Measurements from ENCODE around the gene PPIL1.

DNA sequence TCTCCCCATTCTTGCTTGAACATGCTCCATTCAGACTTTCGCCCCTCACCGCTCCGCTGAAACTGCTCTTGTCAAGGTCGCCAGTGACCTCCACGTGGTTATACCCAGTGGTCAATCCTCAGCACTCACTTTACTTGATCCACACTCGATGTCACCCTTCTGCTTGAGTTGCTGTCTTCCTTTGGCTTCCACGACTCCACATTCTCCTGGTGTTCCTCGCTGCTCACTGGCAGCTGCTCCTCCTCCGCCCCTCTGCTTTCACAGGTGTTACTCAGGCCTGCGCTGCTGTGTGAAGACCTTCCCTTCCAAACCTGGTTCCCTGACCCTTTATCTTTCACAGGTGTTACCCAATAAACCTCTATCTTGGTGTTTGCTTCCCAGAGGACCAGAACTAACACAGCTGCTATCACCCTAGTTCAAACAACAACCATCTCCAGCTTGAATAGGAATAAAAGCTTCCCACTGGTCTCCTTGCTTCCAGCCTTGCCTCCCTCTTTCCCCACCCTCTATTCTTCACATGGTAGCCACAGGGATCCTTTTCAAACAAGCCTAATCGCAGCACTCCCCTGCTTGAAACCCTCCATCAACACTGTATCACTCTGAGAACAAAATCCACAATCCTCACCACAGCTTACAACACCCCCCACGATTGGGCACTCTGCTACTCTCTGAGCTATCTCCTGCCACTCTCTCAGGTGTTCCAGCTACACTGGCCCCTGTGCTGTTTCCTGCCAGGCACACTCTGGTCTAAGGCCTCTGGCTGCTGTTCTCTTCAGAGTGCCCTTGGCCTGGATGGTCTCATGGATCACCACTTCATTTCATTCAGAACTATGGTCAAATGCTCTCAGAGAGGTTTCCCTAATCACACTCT is 10.7 kb downstream of the PPIL1 start:
- TF ChIP-seq, protein P1, sequence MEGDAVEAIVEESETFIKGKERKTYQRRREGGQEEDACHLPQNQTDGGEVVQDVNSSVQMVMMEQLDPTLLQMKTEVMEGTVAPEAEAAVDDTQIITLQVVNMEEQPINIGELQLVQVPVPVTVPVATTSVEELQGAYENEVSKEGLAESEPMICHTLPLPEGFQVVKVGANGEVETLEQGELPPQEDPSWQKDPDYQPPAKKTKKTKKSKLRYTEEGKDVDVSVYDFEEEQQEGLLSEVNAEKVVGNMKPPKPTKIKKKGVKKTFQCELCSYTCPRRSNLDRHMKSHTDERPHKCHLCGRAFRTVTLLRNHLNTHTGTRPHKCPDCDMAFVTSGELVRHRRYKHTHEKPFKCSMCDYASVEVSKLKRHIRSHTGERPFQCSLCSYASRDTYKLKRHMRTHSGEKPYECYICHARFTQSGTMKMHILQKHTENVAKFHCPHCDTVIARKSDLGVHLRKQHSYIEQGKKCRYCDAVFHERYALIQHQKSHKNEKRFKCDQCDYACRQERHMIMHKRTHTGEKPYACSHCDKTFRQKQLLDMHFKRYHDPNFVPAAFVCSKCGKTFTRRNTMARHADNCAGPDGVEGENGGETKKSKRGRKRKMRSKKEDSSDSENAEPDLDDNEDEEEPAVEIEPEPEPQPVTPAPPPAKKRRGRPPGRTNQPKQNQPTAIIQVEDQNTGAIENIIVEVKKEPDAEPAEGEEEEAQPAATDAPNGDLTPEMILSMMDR (conservative IDR thresholded peaks at IDR 0.05; ENCODE audit: low read depth, low read length) = no peak
- TF ChIP-seq SMC3 (IDR thresholded peaks at IDR 0.05; ENCODE audit: low read depth, low read length) (no peak), FOS (IDR thresholded peaks at IDR 0.05; ENCODE audit: low read depth, low read length) (no peak), BHLHE40 (IDR thresholded peaks at IDR 0.05; ENCODE audit: low read depth, low read length) (no peak)
- TF ChIP-seq, protein P2, sequence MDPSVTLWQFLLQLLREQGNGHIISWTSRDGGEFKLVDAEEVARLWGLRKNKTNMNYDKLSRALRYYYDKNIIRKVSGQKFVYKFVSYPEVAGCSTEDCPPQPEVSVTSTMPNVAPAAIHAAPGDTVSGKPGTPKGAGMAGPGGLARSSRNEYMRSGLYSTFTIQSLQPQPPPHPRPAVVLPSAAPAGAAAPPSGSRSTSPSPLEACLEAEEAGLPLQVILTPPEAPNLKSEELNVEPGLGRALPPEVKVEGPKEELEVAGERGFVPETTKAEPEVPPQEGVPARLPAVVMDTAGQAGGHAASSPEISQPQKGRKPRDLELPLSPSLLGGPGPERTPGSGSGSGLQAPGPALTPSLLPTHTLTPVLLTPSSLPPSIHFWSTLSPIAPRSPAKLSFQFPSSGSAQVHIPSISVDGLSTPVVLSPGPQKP (IDR thresholded peaks at IDR 0.05; ENCODE audit: borderline replicate concordance, low read depth, low read length) = no peak

All from IMR-90 (cell line).